ENCODE results near the gene SLC14A1.
A peak's percentile ranks its signal among the peaks of the same experiment; 100 is the strongest.

The SLC14A1 gene

GRCh38 chr18:45774065-45774521 is 50.1 kb downstream of the SLC14A1 start:
- peak; percentile 70 for ATAC-seq (replicated peaks; ENCODE audit: extremely low read depth, poor library complexity, severe bottlenecking)
- Mint-ChIP-seq H3K27ac (ENCODE audit: low read depth) (peak overlapping the region; percentile 39), H3K27me3 (peaks cover 18% of the 10 kb centered on the region)

GRCh38 chr18:45775241-45775676 is 51.3 kb downstream of the SLC14A1 start:
- DNase-seq (ENCODE audit: low spot score in 2 of 2) = no peak
- Mint-ChIP-seq H3K27ac (ENCODE audit: low read depth) (peak overlapping the region; percentile 23), H3K4me1 (peaks cover 37% of the 10 kb centered on the region), H3K36me3 (ENCODE audit: insufficient read depth) (peaks cover 2% of the 10 kb centered on the region), H3K9me3 (no peaks in the 10 kb centered on the region), H3K4me3 (peak overlapping the region; percentile 75), H3K27me3 (peaks cover 8% of the 10 kb centered on the region)
- ATAC-seq (replicated peaks; ENCODE audit: extremely low read depth, poor library complexity, severe bottlenecking) = peak; percentile 18

More at GRCh38 chr18:45774065-45774521, 50.1 kb downstream of the SLC14A1 start:
- peaks cover 46% of the 10 kb centered on the region for H3K4me1 Mint-ChIP-seq
- no peaks in the 10 kb centered on the region for H3K9me3 Mint-ChIP-seq
- peak overlapping the region; percentile 75 for H3K4me3 Mint-ChIP-seq
- peaks cover 2% of the 10 kb centered on the region for H3K36me3 Mint-ChIP-seq (ENCODE audit: insufficient read depth)
- peak in 1 of 2 donors; percentile 17 for DNase-seq (ENCODE audit: low spot score in 2 of 2)

GRCh38 chr18:45775743-45776142 is 51.8 kb downstream of the SLC14A1 start:
- Mint-ChIP-seq H3K27ac (ENCODE audit: low read depth) (no peak overlapping the region), H3K9me3 (no peaks in the 10 kb centered on the region), H3K36me3 (ENCODE audit: insufficient read depth) (peaks cover 2% of the 10 kb centered on the region), H3K27me3 (peaks cover 8% of the 10 kb centered on the region), H3K4me1 (peaks cover 33% of the 10 kb centered on the region), H3K4me3 (peak overlapping the region; percentile 75)
- ATAC-seq (replicated peaks; ENCODE audit: extremely low read depth, poor library complexity, severe bottlenecking) (no peak), DNase-seq (ENCODE audit: low spot score in 2 of 2) (no peak)

- Mint-ChIP-seq H3K4me1 (peaks cover 28% of the 10 kb centered on the region), H3K4me3 (no peak overlapping the region), H3K36me3 (ENCODE audit: insufficient read depth) (peaks cover 2% of the 10 kb centered on the region), H3K27me3 (peaks cover under 1% of the 10 kb centered on the region), H3K27ac (ENCODE audit: low read depth) (no peak overlapping the region), H3K9me3 (no peaks in the 10 kb centered on the region)
- ATAC-seq (replicated peaks; ENCODE audit: extremely low read depth, poor library complexity, severe bottlenecking) (no peak), DNase-seq (ENCODE audit: low spot score in 2 of 2) (no peak)
Measured at GRCh38 chr18:45777393-45777792, 53.4 kb downstream of the SLC14A1 start.

GRCh38 chr18:45780568-45780967 is 56.6 kb downstream of the SLC14A1 start:
- no peaks in the 10 kb centered on the region for H3K9me3 Mint-ChIP-seq

GRCh38 chr18:45782662-45783061 is 58.7 kb downstream of the SLC14A1 start:
- peaks cover 10% of the 10 kb centered on the region for H3K4me1 Mint-ChIP-seq
- no peak overlapping the region for H3K4me3 Mint-ChIP-seq
- no peaks in the 10 kb centered on the region for H3K9me3 Mint-ChIP-seq
- peaks cover 11% of the 10 kb centered on the region for H3K27me3 Mint-ChIP-seq
- ATAC-seq (replicated peaks; ENCODE audit: extremely low read depth, poor library complexity, severe bottlenecking) (no peak), DNase-seq (ENCODE audit: low spot score in 2 of 2) (no peak)
- H3K27ac Mint-ChIP-seq (ENCODE audit: low read depth) = no peak overlapping the region
- no peaks in the 10 kb centered on the region for H3K36me3 Mint-ChIP-seq (ENCODE audit: insufficient read depth)

More at GRCh38 chr18:45780568-45780967, 56.6 kb downstream of the SLC14A1 start:
- Mint-ChIP-seq H3K4me1 (peaks cover 9% of the 10 kb centered on the region), H3K4me3 (no peak overlapping the region), H3K27ac (ENCODE audit: low read depth) (no peak overlapping the region), H3K27me3 (peaks cover 11% of the 10 kb centered on the region), H3K36me3 (ENCODE audit: insufficient read depth) (no peaks in the 10 kb centered on the region)
- DNase-seq (ENCODE audit: low spot score in 2 of 2) (no peak), ATAC-seq (replicated peaks; ENCODE audit: extremely low read depth, poor library complexity, severe bottlenecking) (no peak)

- DNase-seq (ENCODE audit: low spot score in 2 of 2) (no peak), ATAC-seq (replicated peaks; ENCODE audit: extremely low read depth, poor library complexity, severe bottlenecking) (no peak)
- no peaks in the 10 kb centered on the region for H3K36me3 Mint-ChIP-seq (ENCODE audit: insufficient read depth)
- peaks cover 10% of the 10 kb centered on the region for H3K4me1 Mint-ChIP-seq
- H3K4me3 Mint-ChIP-seq = no peak overlapping the region
- peaks cover 11% of the 10 kb centered on the region for H3K27me3 Mint-ChIP-seq
- H3K9me3 Mint-ChIP-seq = no peaks in the 10 kb centered on the region
- no peak overlapping the region for H3K27ac Mint-ChIP-seq (ENCODE audit: low read depth)
Measured at GRCh38 chr18:45783097-45784075, 59.4 kb downstream of the SLC14A1 start.

- Mint-ChIP-seq H3K27ac (ENCODE audit: low read depth) (no peak overlapping the region), H3K4me1 (peaks cover 10% of the 10 kb centered on the region), H3K36me3 (ENCODE audit: insufficient read depth) (no peaks in the 10 kb centered on the region), H3K27me3 (peaks cover 11% of the 10 kb centered on the region), H3K4me3 (no peak overlapping the region), H3K9me3 (no peaks in the 10 kb centered on the region)
- peak; percentile 83 for ATAC-seq (replicated peaks; ENCODE audit: extremely low read depth, poor library complexity, severe bottlenecking)
- no peak for DNase-seq (ENCODE audit: low spot score in 2 of 2)
Measured at GRCh38 chr18:45785134-45785533, 61.2 kb downstream of the SLC14A1 start.

- no peak overlapping the region for H3K4me3 Mint-ChIP-seq
- no peak overlapping the region for H3K27ac Mint-ChIP-seq (ENCODE audit: low read depth)
- peaks cover 10% of the 10 kb centered on the region for H3K4me1 Mint-ChIP-seq
- H3K36me3 Mint-ChIP-seq (ENCODE audit: insufficient read depth) = no peaks in the 10 kb centered on the region
- no peaks in the 10 kb centered on the region for H3K9me3 Mint-ChIP-seq
- no peak for DNase-seq (ENCODE audit: low spot score in 2 of 2)
- no peak for ATAC-seq (replicated peaks; ENCODE audit: extremely low read depth, poor library complexity, severe bottlenecking)
- peaks cover 11% of the 10 kb centered on the region for H3K27me3 Mint-ChIP-seq
Measured at GRCh38 chr18:45786941-45787340, 63.0 kb downstream of the SLC14A1 start.

GRCh38 chr18:45787346-45787745 is 63.4 kb downstream of the SLC14A1 start:
- Mint-ChIP-seq H3K27ac (ENCODE audit: low read depth) (no peak overlapping the region), H3K4me3 (no peak overlapping the region)
- no peak for ATAC-seq (replicated peaks; ENCODE audit: extremely low read depth, poor library complexity, severe bottlenecking)

GRCh38 chr18:45788861-45789260 is 64.9 kb downstream of the SLC14A1 start:
- Mint-ChIP-seq H3K4me3 (no peak overlapping the region), H3K4me1 (peaks cover 5% of the 10 kb centered on the region), H3K27me3 (no peaks in the 10 kb centered on the region), H3K9me3 (no peaks in the 10 kb centered on the region), H3K27ac (ENCODE audit: low read depth) (no peak overlapping the region), H3K36me3 (ENCODE audit: insufficient read depth) (no peaks in the 10 kb centered on the region)
- DNase-seq (ENCODE audit: low spot score in 2 of 2) (no peak), ATAC-seq (replicated peaks; ENCODE audit: extremely low read depth, poor library complexity, severe bottlenecking) (no peak)

More at GRCh38 chr18:45787346-45787745, 63.4 kb downstream of the SLC14A1 start:
- Mint-ChIP-seq H3K27me3 (peaks cover 11% of the 10 kb centered on the region), H3K9me3 (no peaks in the 10 kb centered on the region), H3K4me1 (peaks cover 10% of the 10 kb centered on the region), H3K36me3 (ENCODE audit: insufficient read depth) (no peaks in the 10 kb centered on the region)
- no peak for DNase-seq (ENCODE audit: low spot score in 2 of 2)

- H3K4me1 Mint-ChIP-seq = no peaks in the 10 kb centered on the region
- no peak overlapping the region for H3K27ac Mint-ChIP-seq (ENCODE audit: low read depth)
- no peaks in the 10 kb centered on the region for H3K9me3 Mint-ChIP-seq
- DNase-seq (ENCODE audit: low spot score in 2 of 2) = no peak
- H3K27me3 Mint-ChIP-seq = peaks cover under 1% of the 10 kb centered on the region
- ATAC-seq (replicated peaks; ENCODE audit: extremely low read depth, poor library complexity, severe bottlenecking) = no peak
- H3K36me3 Mint-ChIP-seq (ENCODE audit: insufficient read depth) = no peaks in the 10 kb centered on the region
- no peak overlapping the region for H3K4me3 Mint-ChIP-seq
Measured at GRCh38 chr18:45792506-45793263, 68.7 kb downstream of the SLC14A1 start.

Data from central memory CD8-positive, alpha-beta T cell (primary cell).